AG04450 (cell line): ENCODE data around the gene AUTS2. TPM values are rescaled to one million over a fixed set of nuclear protein-coding genes. Genes with fewer than 3 reads are reported as not detected.

Experiments used
- CTCF ChIA-PET: fragments of 300-600, 350-600 bp; formaldehyde crosslinking; extraction: SDS; loops from one replicate; lab custom pipeline; 2022; ENCODE audit warnings: antibody characterized with exemption, inconsistent platforms; lab: Charles Lee
- POLR2A ChIA-PET: fragments of 350-600 bp; formaldehyde crosslinking; extraction: SDS; loops from one replicate; lab custom pipeline; 2021; ENCODE audit warnings: antibody characterized with exemption, inconsistent platforms; lab: Yijun Ruan, JAX
- DNase-seq: peaks from one replicate; pipeline ENCODE4 v3.0.0-alpha.2; 2011; ENCODE audit warnings: low read depth, low spot score
- H3K27ac ChIP-seq: one replicate; pipeline ENCODE4 v1.5.1; 2012; ENCODE audit warnings: low read depth, low read length, control low read depth
- H3K27me3 ChIP-seq: one replicate; pipeline ENCODE4 v1.6.0; 2012; ENCODE audit warnings: low read length; ENCODE audit not compliant: control insufficient read depth, insufficient read depth
- H3K4me3 ChIP-seq: 2 replicates; pipeline ENCODE4 v1.5.1; 2011; ENCODE audit warnings: mild to moderate bottlenecking, low read depth, low read length, control low read depth
- H3K9me3 ChIP-seq: 2 replicates; pipeline ENCODE4 v1.5.1; 2012; ENCODE audit warnings: low read length; ENCODE audit not compliant: control insufficient read depth, insufficient read depth
- polyA plus RNA-seq: library from polyadenylated mRNA; depleted of rRNA; stranded (reverse); fragments of >200 nt; gene quantifications from 2 replicates; pipeline ENCODE4 v1.2.3, GENCODE V29; 2011
- TF ChIP-seq, protein P1 (sequence below): IDR thresholded peaks from 2 replicates; pipeline ENCODE4 v1.5.1; 2011; ENCODE audit warnings: low read depth, low read length, control low read depth, inconsistent platforms

The AUTS2 gene
- polyA plus RNA-seq, 1 experiment, result 1.5 TPM

DNA sequence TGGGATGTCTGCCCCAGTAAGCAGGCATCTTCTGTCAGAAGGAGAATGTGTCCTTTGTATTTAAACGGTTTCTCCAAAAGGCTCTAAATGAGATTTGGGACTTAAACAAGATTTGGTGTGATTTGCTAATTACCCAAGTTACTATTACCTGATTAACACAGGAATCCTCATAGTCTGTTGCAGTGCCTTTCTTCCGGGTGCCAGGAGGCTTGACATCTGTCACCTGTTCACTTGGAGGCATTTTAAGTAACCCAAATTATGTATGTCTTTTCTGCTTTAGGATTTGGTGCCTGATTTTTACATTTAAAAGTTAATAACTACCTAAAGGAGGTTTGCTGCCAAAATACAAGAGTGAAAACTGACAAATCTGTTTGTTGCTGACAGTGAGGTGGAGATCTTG, 945.7 kb downstream of the AUTS2 start:
- DNase-seq, result no peak
- CTCF ChIA-PET, result no interaction called here
- Histone ChIP-seq H3K9me3 (no peaks in the 10 kb centered on the region), H3K27ac (no peak overlapping the region), H3K27me3 (peaks cover 2% of the 10 kb centered on the region), H3K4me3 (no peak overlapping the region)
- TF ChIP-seq, protein P1, sequence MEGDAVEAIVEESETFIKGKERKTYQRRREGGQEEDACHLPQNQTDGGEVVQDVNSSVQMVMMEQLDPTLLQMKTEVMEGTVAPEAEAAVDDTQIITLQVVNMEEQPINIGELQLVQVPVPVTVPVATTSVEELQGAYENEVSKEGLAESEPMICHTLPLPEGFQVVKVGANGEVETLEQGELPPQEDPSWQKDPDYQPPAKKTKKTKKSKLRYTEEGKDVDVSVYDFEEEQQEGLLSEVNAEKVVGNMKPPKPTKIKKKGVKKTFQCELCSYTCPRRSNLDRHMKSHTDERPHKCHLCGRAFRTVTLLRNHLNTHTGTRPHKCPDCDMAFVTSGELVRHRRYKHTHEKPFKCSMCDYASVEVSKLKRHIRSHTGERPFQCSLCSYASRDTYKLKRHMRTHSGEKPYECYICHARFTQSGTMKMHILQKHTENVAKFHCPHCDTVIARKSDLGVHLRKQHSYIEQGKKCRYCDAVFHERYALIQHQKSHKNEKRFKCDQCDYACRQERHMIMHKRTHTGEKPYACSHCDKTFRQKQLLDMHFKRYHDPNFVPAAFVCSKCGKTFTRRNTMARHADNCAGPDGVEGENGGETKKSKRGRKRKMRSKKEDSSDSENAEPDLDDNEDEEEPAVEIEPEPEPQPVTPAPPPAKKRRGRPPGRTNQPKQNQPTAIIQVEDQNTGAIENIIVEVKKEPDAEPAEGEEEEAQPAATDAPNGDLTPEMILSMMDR, result no peak
- POLR2A ChIA-PET, result no interaction called here

DNA sequence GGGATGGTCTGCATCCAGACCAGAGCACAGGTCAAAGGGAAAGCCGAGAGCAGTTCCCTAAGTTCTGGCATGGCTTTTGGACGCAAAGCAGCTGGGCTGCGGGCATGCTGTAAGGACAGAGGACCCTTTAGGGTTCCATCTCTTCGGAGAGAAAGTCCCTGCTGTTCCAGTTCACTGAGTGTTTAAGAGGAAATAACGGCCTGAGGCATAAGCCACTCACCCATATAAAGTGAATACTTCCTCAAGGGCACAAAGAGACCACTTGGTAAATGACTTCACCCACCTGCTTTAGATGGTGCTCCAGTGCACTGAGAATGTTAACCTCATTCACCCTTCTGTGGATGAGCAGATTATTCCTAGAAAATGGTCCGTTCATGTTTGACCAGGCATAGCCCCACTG, 946.9 kb downstream of the AUTS2 start:
- H3K9me3 ChIP-seq, result no peaks in the 10 kb centered on the region
- ChIA-PET POLR2A (no interaction called here), CTCF (no interaction called here)
- no peak for DNase-seq
- peaks cover 2% of the 10 kb centered on the region for H3K27me3 ChIP-seq
- H3K4me3 ChIP-seq, result no peak overlapping the region
- TF ChIP-seq, protein P1, result no peak
- no peak overlapping the region for H3K27ac ChIP-seq

DNA sequence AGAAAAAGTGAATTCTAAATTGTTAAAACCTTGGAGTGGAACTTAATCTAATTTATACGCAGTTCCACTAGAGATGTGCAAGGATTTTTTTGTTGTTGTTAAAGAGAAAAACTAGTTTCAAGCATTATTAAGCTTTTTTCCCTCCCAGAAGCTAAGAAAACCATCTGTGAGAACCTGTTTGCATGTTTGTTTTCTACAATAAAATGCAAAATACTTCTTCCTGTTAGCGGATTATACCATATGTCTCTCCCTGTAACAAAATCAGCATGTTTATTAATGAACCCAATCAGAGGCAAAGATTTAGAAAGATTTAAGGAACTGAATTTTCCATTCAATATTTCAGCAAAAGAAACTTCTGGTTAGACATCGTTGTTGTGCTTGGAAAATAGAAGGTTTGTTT, 953.9 kb downstream of the AUTS2 start:
- DNase-seq, result no peak
- Histone ChIP-seq H3K4me3 (no peak overlapping the region), H3K9me3 (no peaks in the 10 kb centered on the region), H3K27ac (no peak overlapping the region), H3K27me3 (no peaks in the 10 kb centered on the region)
- TF ChIP-seq, protein P1, result no peak
- POLR2A ChIA-PET, result no interaction called here
- CTCF ChIA-PET, result no interaction called here

DNA sequence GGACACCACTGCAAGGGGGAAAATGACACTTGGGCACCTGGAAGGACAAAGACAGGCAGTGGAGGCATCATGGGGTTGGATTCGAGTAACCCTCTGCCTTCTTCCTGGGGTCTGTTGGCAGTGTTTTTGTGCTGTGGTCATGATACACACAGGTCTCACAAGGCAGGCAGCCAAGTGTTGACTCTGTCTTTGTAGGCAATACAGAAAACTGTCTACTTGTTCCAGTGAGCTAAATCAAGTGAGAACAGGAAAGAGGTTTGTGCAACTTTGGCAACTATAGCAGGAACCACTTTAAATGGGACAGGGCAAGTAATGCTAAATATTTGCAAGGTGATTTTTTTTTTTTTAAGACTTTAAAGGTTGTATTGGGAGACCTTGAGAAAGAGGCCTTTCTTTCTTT, 955.1 kb downstream of the AUTS2 start:
- ChIA-PET CTCF (no interaction called here), POLR2A (no interaction called here)
- H3K9me3 ChIP-seq, result no peaks in the 10 kb centered on the region
- no peaks in the 10 kb centered on the region for H3K27me3 ChIP-seq
- DNase-seq, result no peak
- TF ChIP-seq, protein P1, result no peak
- no peak overlapping the region for H3K4me3 ChIP-seq
- no peak overlapping the region for H3K27ac ChIP-seq

DNA sequence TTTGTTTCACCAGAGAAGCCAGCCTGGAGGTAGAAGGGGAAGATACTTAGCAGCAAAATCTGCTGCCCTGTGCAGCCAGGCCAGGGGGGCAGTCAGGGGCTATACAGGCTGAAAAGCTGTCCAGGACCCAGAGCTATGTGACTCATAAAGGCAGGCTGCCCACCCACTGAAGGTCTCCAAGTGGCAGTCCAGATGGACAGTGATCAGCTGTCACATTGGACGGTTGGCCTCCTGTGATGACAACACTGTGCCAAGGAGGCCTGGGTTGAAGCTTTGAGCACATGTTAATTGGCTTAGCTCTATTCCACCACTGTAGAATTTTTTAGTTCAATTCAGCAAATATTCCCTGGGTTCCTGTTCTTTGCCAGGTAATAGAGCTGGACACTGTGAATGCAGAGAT, 956.4 kb downstream of the AUTS2 start:
- POLR2A ChIA-PET, result no interaction called here
- no peak overlapping the region for H3K27ac ChIP-seq
- TF ChIP-seq, protein P1, result no peak
- DNase-seq, result no peak
- no peaks in the 10 kb centered on the region for H3K27me3 ChIP-seq
- H3K4me3 ChIP-seq, result no peak overlapping the region
- CTCF ChIA-PET, result no interaction called here
- no peaks in the 10 kb centered on the region for H3K9me3 ChIP-seq
